ENCODE measurements around the gene CACNB3. TPM values are rescaled to one million over a fixed set of nuclear protein-coding genes. Genes with fewer than 3 reads are reported as not detected.

The CACNB3 gene
- total and polyA plus RNA-seq, 2 donors = 8.3 to 10.4 TPM

DNA sequence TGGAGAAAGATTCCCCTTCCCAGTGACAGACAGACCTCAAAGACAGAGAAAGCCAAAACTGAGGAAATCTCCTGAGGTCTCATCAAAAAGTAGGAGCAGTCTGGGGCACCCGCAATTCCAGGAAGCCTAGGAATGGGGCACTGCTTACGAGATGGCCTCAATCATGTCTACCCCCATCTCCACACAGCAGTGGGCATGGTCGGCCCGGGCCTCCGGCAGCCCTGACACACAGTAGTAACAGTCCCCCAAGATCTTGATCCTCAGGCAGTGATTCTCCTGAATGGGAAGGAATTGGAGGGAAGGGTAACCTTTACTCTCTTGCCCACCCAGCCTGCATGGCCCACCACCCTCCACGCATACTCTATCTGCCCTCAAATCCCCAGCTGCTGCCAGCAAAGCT lies 41.3 kb upstream of the CACNB3 start:
- no peak for DNase-seq (ENCODE audit: low read depth in 6 of 9, low spot score in 9 of 9)
- Histone ChIP-seq H3K27me3 (ENCODE audit: control insufficient read depth in 2 of 2, insufficient read depth in 1 of 2, low read length in 1 of 2) (no peaks in the 10 kb centered on the region), H3K4me3 (ENCODE audit: low read length in 2 of 2) (no peak overlapping the region), H3K4me1 (ENCODE audit: control insufficient read depth in 2 of 2, insufficient read depth in 2 of 2, low read length in 2 of 2) (no peaks in the 10 kb centered on the region), H3K36me3 (ENCODE audit: control insufficient read depth in 2 of 2, insufficient read depth in 2 of 2, low read length in 1 of 2) (no peaks in the 10 kb centered on the region), H3K9me3 (ENCODE audit: control insufficient read depth in 2 of 2, insufficient read depth in 1 of 2, low read length in 1 of 2) (no peaks in the 10 kb centered on the region), H3K27ac (ENCODE audit: low read depth in 1 of 2, low read length in 1 of 2) (no peak overlapping the region)
- 98% methylated on average over 6 of the region's 6 CpGs for WGBS

DNA sequence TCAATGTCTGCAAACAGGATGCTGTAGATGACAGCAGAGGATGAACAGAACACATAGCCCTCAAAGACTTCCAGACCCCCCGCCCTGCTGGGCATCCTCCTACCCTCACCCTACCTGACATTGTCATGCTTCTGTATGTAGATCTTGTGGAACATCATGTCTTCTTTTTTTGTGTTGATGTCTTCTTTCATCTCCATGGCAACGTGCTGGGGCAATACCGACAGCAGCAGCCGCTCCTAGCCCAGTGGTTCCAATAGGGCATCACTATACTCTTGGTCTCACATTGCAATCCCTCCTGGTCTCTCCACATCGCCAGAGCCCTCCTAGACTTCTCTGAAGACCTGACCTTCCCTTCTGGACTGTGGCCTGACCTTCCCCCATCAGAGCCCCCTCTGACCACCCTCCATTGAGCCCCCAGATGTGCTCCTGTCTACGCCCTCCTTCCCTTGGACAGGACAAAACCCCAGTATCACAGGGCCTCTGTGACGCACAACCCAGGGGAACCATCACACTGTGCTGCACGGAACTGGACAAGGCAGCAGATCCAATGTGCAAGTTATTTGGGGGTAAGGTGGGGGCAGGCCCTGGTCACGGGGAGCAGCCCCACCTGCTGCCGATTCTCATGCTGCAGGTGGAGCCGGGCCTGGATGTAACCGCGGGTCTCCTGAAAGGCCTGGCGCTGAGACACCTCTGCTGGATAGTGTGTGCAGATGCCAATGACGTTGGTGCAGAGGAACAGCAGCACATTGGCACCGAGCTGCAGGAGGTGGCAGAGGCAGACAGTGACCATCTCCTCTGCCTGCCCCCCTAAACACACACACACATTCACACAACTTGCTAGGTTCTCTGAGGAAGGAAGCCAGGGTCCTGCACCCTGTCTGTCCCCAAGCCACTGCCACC lies 40.5 kb upstream of the CACNB3 start:
- H3K4me3 ChIP-seq (ENCODE audit: low read length in 2 of 2) = no peak overlapping the region
- H3K4me1 ChIP-seq (ENCODE audit: control insufficient read depth in 2 of 2, insufficient read depth in 2 of 2, low read length in 2 of 2) = no peaks in the 10 kb centered on the region
- H3K27me3 ChIP-seq (ENCODE audit: control insufficient read depth in 2 of 2, insufficient read depth in 1 of 2, low read length in 1 of 2) = no peaks in the 10 kb centered on the region
- 96% methylated on average over 16 of the region's 16 CpGs for WGBS
- H3K9me3 ChIP-seq (ENCODE audit: control insufficient read depth in 2 of 2, insufficient read depth in 1 of 2, low read length in 1 of 2) = no peaks in the 10 kb centered on the region
- H3K27ac ChIP-seq (ENCODE audit: low read depth in 1 of 2, low read length in 1 of 2) = no peak overlapping the region
- no peak for DNase-seq (ENCODE audit: low read depth in 6 of 9, low spot score in 9 of 9)
- no peaks in the 10 kb centered on the region for H3K36me3 ChIP-seq (ENCODE audit: control insufficient read depth in 2 of 2, insufficient read depth in 2 of 2, low read length in 1 of 2)

GRCh38 chr12:48779869-48780268 lies 38.4 kb upstream of the CACNB3 start:
- Histone ChIP-seq H3K36me3 (ENCODE audit: control insufficient read depth in 2 of 2, insufficient read depth in 2 of 2, low read length in 1 of 2) (no peaks in the 10 kb centered on the region), H3K9me3 (ENCODE audit: control insufficient read depth in 2 of 2, insufficient read depth in 1 of 2, low read length in 1 of 2) (no peaks in the 10 kb centered on the region), H3K4me1 (ENCODE audit: control insufficient read depth in 2 of 2, insufficient read depth in 2 of 2, low read length in 2 of 2) (no peaks in the 10 kb centered on the region), H3K4me3 (ENCODE audit: low read length in 2 of 2) (no peak overlapping the region), H3K27ac (ENCODE audit: low read depth in 1 of 2, low read length in 1 of 2) (no peak overlapping the region), H3K27me3 (ENCODE audit: control insufficient read depth in 2 of 2, insufficient read depth in 1 of 2, low read length in 1 of 2) (no peaks in the 10 kb centered on the region)
- 54% methylated on average over 3 of the region's 3 CpGs for WGBS
- no peak for DNase-seq (ENCODE audit: low read depth in 6 of 9, low spot score in 9 of 9)

- H3K27me3 ChIP-seq (ENCODE audit: control insufficient read depth in 2 of 2, insufficient read depth in 1 of 2, low read length in 1 of 2) = no peaks in the 10 kb centered on the region
- 96% methylated on average over 11 of the region's 11 CpGs for WGBS
- H3K4me1 ChIP-seq (ENCODE audit: control insufficient read depth in 2 of 2, insufficient read depth in 2 of 2, low read length in 2 of 2) = no peaks in the 10 kb centered on the region
- no peak for DNase-seq (ENCODE audit: low read depth in 6 of 9, low spot score in 9 of 9)
- H3K4me3 ChIP-seq (ENCODE audit: low read length in 2 of 2) = no peak overlapping the region
- no peak overlapping the region for H3K27ac ChIP-seq (ENCODE audit: low read depth in 1 of 2, low read length in 1 of 2)
- no peaks in the 10 kb centered on the region for H3K9me3 ChIP-seq (ENCODE audit: control insufficient read depth in 2 of 2, insufficient read depth in 1 of 2, low read length in 1 of 2)
- no peaks in the 10 kb centered on the region for H3K36me3 ChIP-seq (ENCODE audit: control insufficient read depth in 2 of 2, insufficient read depth in 2 of 2, low read length in 1 of 2)
These were observed 37.8 kb upstream of the CACNB3 start for GRCh38 chr12:48780381-48781025.

- Histone ChIP-seq H3K27ac (ENCODE audit: low read depth in 1 of 2, low read length in 1 of 2) (no peak overlapping the region), H3K4me3 (ENCODE audit: low read length in 2 of 2) (no peak overlapping the region), H3K27me3 (ENCODE audit: control insufficient read depth in 2 of 2, insufficient read depth in 1 of 2, low read length in 1 of 2) (peaks cover 0 to 6% of the 10 kb centered on the region in 2 donors), H3K4me1 (ENCODE audit: control insufficient read depth in 2 of 2, insufficient read depth in 2 of 2, low read length in 2 of 2) (no peaks in the 10 kb centered on the region), H3K36me3 (ENCODE audit: control insufficient read depth in 2 of 2, insufficient read depth in 2 of 2, low read length in 1 of 2) (no peaks in the 10 kb centered on the region), H3K9me3 (ENCODE audit: control insufficient read depth in 2 of 2, insufficient read depth in 1 of 2, low read length in 1 of 2) (no peaks in the 10 kb centered on the region)
- 97% methylated on average over 9 of the region's 9 CpGs for WGBS
- DNase-seq (ENCODE audit: low read depth in 6 of 9, low spot score in 9 of 9) = no peak
These were observed 36.4 kb upstream of the CACNB3 start for GRCh38 chr12:48781750-48782456.

DNA sequence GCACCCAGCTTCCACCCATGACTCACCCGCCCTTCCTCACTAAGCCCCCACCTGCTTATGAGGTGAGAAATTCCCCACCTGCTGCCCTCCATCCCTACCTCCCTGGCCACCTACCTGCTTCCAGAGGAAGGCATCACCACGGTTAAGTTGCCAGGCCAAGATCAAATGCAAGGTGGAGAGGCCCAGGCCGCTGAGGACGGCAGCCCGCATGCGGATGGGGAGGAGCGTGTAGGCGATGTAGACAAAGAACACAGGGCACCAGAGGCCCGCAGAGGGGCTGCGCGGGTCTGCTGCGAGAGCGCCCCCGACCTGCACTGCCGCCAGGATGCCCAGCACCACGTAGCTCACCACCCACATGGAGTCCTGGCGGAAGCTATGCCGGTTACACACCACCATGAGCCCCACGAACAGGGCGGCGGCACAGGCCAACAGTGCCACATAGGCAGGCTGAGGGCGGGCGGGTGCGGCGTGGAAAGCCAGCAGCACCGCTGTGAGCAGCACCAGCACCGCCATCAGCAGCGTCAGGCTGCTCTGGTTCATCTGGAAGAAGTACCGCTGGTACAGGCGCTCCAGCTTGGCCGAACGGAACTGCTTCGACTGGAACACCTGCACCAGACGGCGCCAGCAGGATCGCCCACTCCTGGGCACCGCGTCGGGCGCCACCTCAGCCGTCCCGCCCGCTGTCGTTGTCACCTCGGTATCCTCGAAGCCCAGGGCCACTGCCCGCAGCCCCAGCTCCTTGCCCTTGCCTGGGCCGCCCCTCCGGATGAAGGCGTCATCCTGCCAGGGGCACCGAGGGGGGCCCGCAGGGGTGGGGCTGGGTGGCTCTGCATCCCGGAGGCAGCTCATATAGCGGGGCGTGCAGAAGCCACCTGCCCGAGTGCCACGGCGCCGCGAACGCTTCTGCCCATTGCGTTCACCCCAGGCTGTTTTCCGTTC lies 35.6 kb upstream of the CACNB3 start:
- WGBS = 97% methylated on average over 63 of the region's 63 CpGs

DNA sequence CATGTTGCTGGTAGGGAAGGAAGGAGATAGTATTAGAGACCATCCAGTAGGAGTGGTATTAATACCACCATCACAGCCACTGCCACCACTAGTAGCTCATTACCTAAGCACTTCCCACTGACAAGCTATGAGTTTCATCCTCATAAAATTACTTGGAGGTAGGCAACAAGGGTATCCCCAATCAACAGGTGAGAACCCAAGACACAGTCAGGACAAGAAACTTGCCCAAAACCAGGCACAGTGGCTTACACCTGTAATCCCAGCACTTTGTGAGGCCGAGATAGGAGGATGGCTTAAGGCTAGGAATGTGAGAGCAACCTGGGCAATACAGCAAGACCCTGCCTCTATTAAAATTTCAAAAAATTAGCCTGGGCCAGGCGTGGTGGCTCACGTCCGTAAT lies 34.9 kb upstream of the CACNB3 start:
- WGBS = 98% methylated on average over 4 of the region's 4 CpGs
- no peak for DNase-seq (ENCODE audit: low read depth in 6 of 9, low spot score in 9 of 9)
- Histone ChIP-seq H3K36me3 (ENCODE audit: control insufficient read depth in 2 of 2, insufficient read depth in 2 of 2, low read length in 1 of 2) (no peaks in the 10 kb centered on the region), H3K27ac (ENCODE audit: low read depth in 1 of 2, low read length in 1 of 2) (no peak overlapping the region), H3K4me1 (ENCODE audit: control insufficient read depth in 2 of 2, insufficient read depth in 2 of 2, low read length in 2 of 2) (peaks cover 0 to under 1% of the 10 kb centered on the region in 2 donors), H3K27me3 (ENCODE audit: control insufficient read depth in 2 of 2, insufficient read depth in 1 of 2, low read length in 1 of 2) (peaks cover 11 to 21% of the 10 kb centered on the region in 2 donors), H3K9me3 (ENCODE audit: control insufficient read depth in 2 of 2, insufficient read depth in 1 of 2, low read length in 1 of 2) (no peaks in the 10 kb centered on the region), H3K4me3 (ENCODE audit: low read length in 2 of 2) (no peak overlapping the region)

More for the DNA sequence above, 35.6 kb upstream of the CACNB3 start:
- no peaks in the 10 kb centered on the region for H3K36me3 ChIP-seq (ENCODE audit: control insufficient read depth in 2 of 2, insufficient read depth in 2 of 2, low read length in 1 of 2)
- H3K9me3 ChIP-seq (ENCODE audit: control insufficient read depth in 2 of 2, insufficient read depth in 1 of 2, low read length in 1 of 2) = no peaks in the 10 kb centered on the region
- no peak overlapping the region for H3K27ac ChIP-seq (ENCODE audit: low read depth in 1 of 2, low read length in 1 of 2)
- H3K4me3 ChIP-seq (ENCODE audit: low read length in 2 of 2) = no peak overlapping the region
- peaks cover 5 to 14% of the 10 kb centered on the region in 2 donors for H3K27me3 ChIP-seq (ENCODE audit: control insufficient read depth in 2 of 2, insufficient read depth in 1 of 2, low read length in 1 of 2)
- H3K4me1 ChIP-seq (ENCODE audit: control insufficient read depth in 2 of 2, insufficient read depth in 2 of 2, low read length in 2 of 2) = no peaks in the 10 kb centered on the region
- no peak for DNase-seq (ENCODE audit: low read depth in 6 of 9, low spot score in 9 of 9)

DNA sequence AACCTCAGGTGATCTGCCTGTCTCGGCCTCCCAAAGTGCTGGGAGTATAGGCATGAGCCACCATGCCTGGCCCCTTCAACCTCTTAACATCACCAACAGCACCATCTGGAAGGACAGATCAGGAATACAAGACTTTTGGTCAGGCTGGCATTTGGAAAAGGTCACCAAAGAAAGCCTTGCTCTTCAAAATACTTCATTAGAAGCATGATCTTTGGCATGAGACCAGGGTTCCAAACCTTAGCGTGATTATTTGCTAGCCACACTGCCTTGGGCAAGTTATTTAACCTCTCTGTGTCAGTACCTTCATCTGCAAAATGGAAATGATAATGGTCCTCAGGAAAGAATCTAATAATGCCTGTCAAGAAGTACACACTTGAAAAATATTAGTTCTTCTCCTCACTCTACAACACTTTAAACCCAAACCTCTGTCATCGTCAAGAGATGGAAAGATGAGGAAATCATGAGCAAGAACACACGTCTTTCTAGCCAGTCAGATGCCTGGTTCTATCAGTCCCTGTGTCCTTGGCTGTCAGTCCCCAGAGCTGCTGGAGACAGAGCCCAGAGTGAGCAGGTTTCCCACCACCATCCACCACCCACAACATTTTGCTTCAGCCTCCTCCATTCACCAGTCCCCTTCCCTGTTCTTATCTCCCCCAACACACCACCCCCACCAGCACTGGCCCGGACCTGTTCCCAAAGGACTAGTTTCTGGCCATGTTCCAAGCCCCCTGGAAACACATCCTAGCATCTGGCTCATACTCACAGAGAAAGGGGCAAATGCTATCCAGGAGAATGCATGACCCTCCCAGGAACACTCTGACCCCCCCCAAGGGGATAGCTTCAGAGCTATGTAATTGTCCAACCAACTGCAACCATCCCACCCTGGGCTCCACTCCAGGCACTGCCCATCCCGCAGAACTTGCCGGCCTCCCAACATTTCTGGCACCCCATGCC lies 31.4 kb upstream of the CACNB3 start:
- Histone ChIP-seq H3K36me3 (ENCODE audit: control insufficient read depth in 2 of 2, insufficient read depth in 2 of 2, low read length in 1 of 2) (no peaks in the 10 kb centered on the region), H3K4me1 (ENCODE audit: control insufficient read depth in 2 of 2, insufficient read depth in 2 of 2, low read length in 2 of 2) (peaks cover 4% of the 10 kb centered on the region in 2 donors), H3K27me3 (ENCODE audit: control insufficient read depth in 2 of 2, insufficient read depth in 1 of 2, low read length in 1 of 2) (peaks cover 27 to 39% of the 10 kb centered on the region in 2 donors), H3K4me3 (ENCODE audit: low read length in 2 of 2) (no peak overlapping the region), H3K9me3 (ENCODE audit: control insufficient read depth in 2 of 2, insufficient read depth in 1 of 2, low read length in 1 of 2) (no peaks in the 10 kb centered on the region), H3K27ac (ENCODE audit: low read depth in 1 of 2, low read length in 1 of 2) (no peak overlapping the region)
- DNase-seq (ENCODE audit: low read depth in 6 of 9, low spot score in 9 of 9) = no peak
- WGBS = 91% methylated on average over 7 of the region's 7 CpGs

All from thymus (tissue), 11 donors.